COLO668 (cell line): ENCODE data around the gene LMOD2.

ENCODE experiments used
- DNase-seq: peaks from one replicate; lab custom pipeline; 2025; ENCODE audit not compliant: unreplicated experiment; lab: John Stamatoyannopoulos, UW

LMOD2 gene

GRCh38 chr7:123639631-123640030 is 16.0 kb upstream of the LMOD2 start:
- no peak for DNase-seq

GRCh38 chr7:123640583-123640982 is 15.1 kb upstream of the LMOD2 start:
- no peak for DNase-seq

- DNase-seq: no peak
Measured at GRCh38 chr7:123641901-123642300, 13.8 kb upstream of the LMOD2 start.

GRCh38 chr7:123643495-123644441 is 11.9 kb upstream of the LMOD2 start:
- DNase-seq: peak; percentile 68

GRCh38 chr7:123645516-123645915 is 10.2 kb upstream of the LMOD2 start:
- DNase-seq: no peak

- DNase-seq: no peak
Measured at GRCh38 chr7:123647106-123647730, 8.4 kb upstream of the LMOD2 start.

GRCh38 chr7:123649964-123650363 is 5.7 kb upstream of the LMOD2 start:
- DNase-seq: no peak

- DNase-seq: no peak
Measured at GRCh38 chr7:123650595-123650994, 5.1 kb upstream of the LMOD2 start.

GRCh38 chr7:123652406-123652805 is 3.3 kb upstream of the LMOD2 start:
- DNase-seq: no peak

- no peak for DNase-seq
Measured at GRCh38 chr7:123653162-123653561, 2.5 kb upstream of the LMOD2 start.

GRCh38 chr7:123656544-123657303 is 1.1 kb downstream of the LMOD2 start:
- DNase-seq: no peak

GRCh38 chr7:123657304-123657685 is 1.6 kb downstream of the LMOD2 start:
- DNase-seq: no peak

GRCh38 chr7:123658023-123658422 is 2.4 kb downstream of the LMOD2 start:
- no peak for DNase-seq

- DNase-seq: no peak
Measured at GRCh38 chr7:123660514-123661354, 5.1 kb downstream of the LMOD2 start.

GRCh38 chr7:123661765-123662164 is 6.1 kb downstream of the LMOD2 start:
- DNase-seq: no peak

- DNase-seq: no peak
Measured at GRCh38 chr7:123662293-123662692, 6.6 kb downstream of the LMOD2 start.

GRCh38 chr7:123662755-123663154 is 7.1 kb downstream of the LMOD2 start:
- no peak for DNase-seq

- no peak for DNase-seq
Measured at GRCh38 chr7:123663200-123663599, 7.5 kb downstream of the LMOD2 start.

- no peak for DNase-seq
Measured at GRCh38 chr7:123665157-123665556, 9.5 kb downstream of the LMOD2 start.

GRCh38 chr7:123665896-123666295 is 10.2 kb downstream of the LMOD2 start:
- no peak for DNase-seq

GRCh38 chr7:123666492-123666891 is 10.8 kb downstream of the LMOD2 start:
- DNase-seq: no peak
